ENCODE measurements around the gene AP1B1.
A peak's percentile ranks its signal among the peaks of the same experiment; 100 is the strongest.

AP1B1 gene

DNA sequence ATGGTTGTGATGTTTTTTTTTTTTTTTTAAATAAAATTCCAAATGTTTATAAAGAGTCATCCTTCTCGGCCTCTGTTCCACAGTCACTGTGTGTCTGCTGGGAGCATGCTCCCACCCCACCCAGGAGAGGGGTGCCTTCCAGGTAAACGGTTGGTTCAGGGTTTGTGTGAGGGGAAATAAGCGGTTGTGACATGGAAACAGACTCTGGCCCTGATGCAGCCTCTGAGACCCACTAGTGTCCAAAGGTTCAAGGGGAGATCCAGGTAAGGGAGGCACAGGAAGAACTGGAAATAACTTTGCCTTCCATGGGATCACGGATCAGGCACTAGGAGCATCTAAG lies 87.9 kb downstream of the AP1B1 start:
- ATAC-seq (replicated peaks) (no peak), DNase-seq (no peak)
- Mint-ChIP-seq H3K4me3 (no peak overlapping the region), H3K36me3 (ENCODE audit: insufficient read depth) (peaks cover 74% of the 10 kb centered on the region), H3K27ac (peak overlapping the region; percentile 21 to 80), H3K4me1 (ENCODE audit: low read depth in 2 of 2) (peaks cover 6 to 13% of the 10 kb centered on the region in 2 donors), H3K27me3 (peaks cover 10 to 11% of the 10 kb centered on the region in 2 donors), H3K9me3 (no peaks in the 10 kb centered on the region)

DNA sequence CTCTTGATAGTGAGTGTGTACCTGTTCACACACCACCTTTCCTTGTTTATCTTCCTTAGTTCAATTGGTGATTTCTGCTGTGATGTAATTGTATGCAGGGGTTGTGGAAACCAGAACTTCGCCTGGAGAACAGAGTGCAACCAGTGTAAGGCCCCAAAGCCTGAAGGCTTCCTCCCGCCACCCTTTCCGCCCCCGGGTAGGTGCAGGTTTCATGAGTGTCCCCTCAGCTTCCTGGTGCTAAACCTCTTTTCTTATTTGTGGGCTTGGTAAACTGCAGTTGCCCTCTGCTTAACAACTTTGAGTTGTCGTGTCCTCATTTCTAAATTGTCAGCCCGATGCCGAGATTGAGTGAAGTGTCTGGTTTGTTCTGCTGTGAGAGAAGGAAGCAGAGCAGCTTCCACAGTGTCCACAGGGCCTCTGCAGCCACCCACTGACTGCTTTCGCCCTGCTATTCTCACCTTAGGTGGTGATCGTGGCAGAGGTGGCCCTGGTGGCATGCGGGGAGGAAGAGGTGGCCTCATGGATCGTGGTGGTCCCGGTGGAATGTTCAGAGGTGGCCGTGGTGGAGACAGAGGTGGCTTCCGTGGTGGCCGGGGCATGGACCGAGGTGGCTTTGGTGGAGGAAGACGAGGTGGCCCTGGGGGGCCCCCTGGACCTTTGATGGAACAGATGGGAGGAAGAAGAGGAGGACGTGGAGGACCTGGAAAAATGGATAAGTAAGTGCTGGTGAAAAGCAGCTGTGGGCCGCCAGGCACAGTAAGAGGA lies 89.1 kb downstream of the AP1B1 start:
- Mint-ChIP-seq H3K36me3 (ENCODE audit: insufficient read depth) (peaks cover 81% of the 10 kb centered on the region), H3K27ac (peak overlapping the region; percentile 52 to 85), H3K9me3 (no peaks in the 10 kb centered on the region)

DNA sequence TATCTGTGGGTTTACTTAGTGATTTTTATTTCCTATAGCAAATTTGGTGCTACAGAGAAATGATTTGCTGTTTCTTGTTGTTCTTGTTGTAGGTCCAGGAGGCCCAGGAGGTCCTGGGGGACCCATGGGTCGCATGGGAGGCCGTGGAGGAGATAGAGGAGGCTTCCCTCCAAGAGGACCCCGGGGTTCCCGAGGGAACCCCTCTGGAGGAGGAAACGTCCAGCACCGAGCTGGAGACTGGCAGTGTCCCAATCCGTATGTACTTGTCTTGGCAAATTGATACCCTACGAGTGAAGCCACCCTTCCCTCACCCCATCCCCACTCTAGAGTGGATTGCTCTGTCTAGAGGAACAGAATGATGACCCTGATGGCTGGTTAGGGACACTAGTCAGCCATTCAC lies 89.7 kb downstream of the AP1B1 start:
- Mint-ChIP-seq H3K4me3 (no peak overlapping the region), H3K27ac (peak overlapping the region; percentile 49 to 85), H3K36me3 (ENCODE audit: insufficient read depth) (peaks cover 87% of the 10 kb centered on the region), H3K4me1 (ENCODE audit: low read depth in 2 of 2) (peaks cover 6 to 13% of the 10 kb centered on the region in 2 donors), H3K27me3 (no peaks in the 10 kb centered on the region), H3K9me3 (no peaks in the 10 kb centered on the region)
- no peak for DNase-seq
- ATAC-seq (replicated peaks) = no peak

More for the DNA sequence above, 89.1 kb downstream of the AP1B1 start:
- Mint-ChIP-seq H3K27me3 (no peaks in the 10 kb centered on the region), H3K4me1 (ENCODE audit: low read depth in 2 of 2) (peaks cover 6 to 13% of the 10 kb centered on the region in 2 donors), H3K4me3 (no peak overlapping the region)
- DNase-seq (no peak), ATAC-seq (replicated peaks) (no peak)

DNA sequence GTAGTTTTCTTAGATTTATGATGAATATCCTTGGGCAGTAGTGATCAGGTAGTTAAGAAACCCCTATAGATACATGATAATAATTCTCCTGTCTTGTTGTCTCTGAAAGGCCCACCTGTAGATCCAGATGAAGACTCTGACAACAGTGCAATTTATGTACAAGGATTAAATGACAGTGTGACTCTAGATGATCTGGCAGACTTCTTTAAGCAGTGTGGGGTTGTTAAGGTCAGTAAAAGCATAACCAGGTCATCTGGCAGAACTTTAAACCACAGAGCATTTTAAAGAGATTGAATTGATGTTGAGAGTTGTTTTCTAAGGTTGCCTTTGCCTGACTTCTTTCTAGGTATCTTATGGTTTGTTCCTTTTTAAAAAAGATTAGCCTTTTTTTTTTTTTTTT lies 96.0 kb downstream of the AP1B1 start:
- H3K4me3 Mint-ChIP-seq = no peak overlapping the region
- H3K9me3 Mint-ChIP-seq = no peaks in the 10 kb centered on the region
- no peaks in the 10 kb centered on the region for H3K27me3 Mint-ChIP-seq
- H3K27ac Mint-ChIP-seq = no peak overlapping the region
- H3K36me3 Mint-ChIP-seq (ENCODE audit: insufficient read depth) = peaks cover 95% of the 10 kb centered on the region
- ATAC-seq (replicated peaks) = no peak
- no peak for DNase-seq
- peaks cover 8 to 22% of the 10 kb centered on the region in 2 donors for H3K4me1 Mint-ChIP-seq (ENCODE audit: low read depth in 2 of 2)

DNA sequence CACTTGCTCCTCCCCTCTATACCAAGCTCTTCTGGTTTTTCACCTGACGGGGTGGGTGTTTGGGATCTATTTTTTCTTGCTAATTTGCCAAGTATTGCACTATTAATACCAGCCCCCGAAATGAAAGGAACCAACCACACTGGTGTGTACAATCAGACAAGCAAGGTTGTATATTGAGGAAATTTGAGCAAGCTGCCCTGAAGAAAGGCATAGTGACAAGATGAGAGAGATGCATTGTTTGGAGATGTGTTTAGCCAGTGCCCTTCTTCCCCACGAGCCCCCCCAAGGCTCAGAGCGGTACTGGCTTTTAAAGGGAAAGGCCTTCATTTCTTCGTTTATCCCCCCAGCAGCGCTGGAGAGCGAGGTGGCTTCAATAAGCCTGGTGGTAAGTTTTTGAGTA lies 97.2 kb downstream of the AP1B1 start:
- no peaks in the 10 kb centered on the region for H3K9me3 Mint-ChIP-seq
- H3K27ac Mint-ChIP-seq = no peak overlapping the region
- peaks cover 95% of the 10 kb centered on the region for H3K36me3 Mint-ChIP-seq (ENCODE audit: insufficient read depth)
- H3K27me3 Mint-ChIP-seq = no peaks in the 10 kb centered on the region
- no peak for ATAC-seq (replicated peaks)
- H3K4me3 Mint-ChIP-seq = no peak overlapping the region
- H3K4me1 Mint-ChIP-seq (ENCODE audit: low read depth in 2 of 2) = peaks cover 12 to 30% of the 10 kb centered on the region in 2 donors
- no peak for DNase-seq

DNA sequence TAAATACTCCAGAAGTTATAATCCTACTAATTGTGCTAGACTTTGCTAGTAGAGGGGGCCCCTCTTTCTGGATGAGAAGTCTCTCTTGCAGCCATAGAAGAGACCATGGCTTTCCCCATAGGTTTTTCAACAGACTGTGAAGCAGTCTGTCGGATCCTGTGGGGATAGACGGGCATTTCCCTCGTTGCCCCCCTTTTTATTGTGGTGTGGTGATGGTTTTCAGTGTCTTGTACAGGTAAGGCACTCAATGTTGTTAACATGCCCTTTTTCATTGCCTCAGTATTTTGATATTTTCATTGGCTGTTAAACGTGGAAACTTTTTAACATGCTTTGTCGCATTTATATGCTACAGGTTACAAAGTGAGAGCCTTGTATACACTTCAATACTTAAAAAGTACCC lies 98.3 kb downstream of the AP1B1 start:
- no peak for ATAC-seq (replicated peaks)
- DNase-seq = no peak
- Mint-ChIP-seq H3K4me1 (ENCODE audit: low read depth in 2 of 2) (peaks cover 12 to 30% of the 10 kb centered on the region in 2 donors), H3K4me3 (no peak overlapping the region), H3K36me3 (ENCODE audit: insufficient read depth) (peaks cover 95% of the 10 kb centered on the region), H3K27me3 (no peaks in the 10 kb centered on the region), H3K9me3 (no peaks in the 10 kb centered on the region), H3K27ac (no peak overlapping the region)

DNA sequence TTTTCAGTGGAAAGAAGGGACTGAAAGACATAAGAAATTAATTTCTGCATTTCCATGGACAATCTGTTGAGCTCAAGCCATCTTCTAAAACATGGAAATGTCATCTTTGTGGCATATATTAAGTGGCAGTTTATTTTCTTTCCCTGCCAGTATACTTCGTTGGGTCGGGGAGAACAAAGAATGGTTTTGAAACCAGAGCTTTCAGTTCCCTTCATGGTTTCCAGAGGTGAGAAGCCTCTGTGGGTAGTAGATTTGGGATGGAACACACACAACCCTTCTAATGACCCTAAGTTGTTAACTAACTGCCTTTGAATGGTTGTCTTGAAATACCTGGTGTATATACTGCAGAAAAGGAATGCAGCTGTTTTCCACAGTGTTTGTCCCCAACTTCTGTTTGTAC lies 99.5 kb downstream of the AP1B1 start:
- H3K4me3 Mint-ChIP-seq = no peak overlapping the region
- DNase-seq = no peak
- peaks cover 12 to 30% of the 10 kb centered on the region in 2 donors for H3K4me1 Mint-ChIP-seq (ENCODE audit: low read depth in 2 of 2)
- H3K9me3 Mint-ChIP-seq = no peaks in the 10 kb centered on the region
- H3K36me3 Mint-ChIP-seq (ENCODE audit: insufficient read depth) = peaks cover 95% of the 10 kb centered on the region
- peak overlapping the region; percentile 11 to 34 for H3K27ac Mint-ChIP-seq
- H3K27me3 Mint-ChIP-seq = no peaks in the 10 kb centered on the region
- no peak for ATAC-seq (replicated peaks)

DNA sequence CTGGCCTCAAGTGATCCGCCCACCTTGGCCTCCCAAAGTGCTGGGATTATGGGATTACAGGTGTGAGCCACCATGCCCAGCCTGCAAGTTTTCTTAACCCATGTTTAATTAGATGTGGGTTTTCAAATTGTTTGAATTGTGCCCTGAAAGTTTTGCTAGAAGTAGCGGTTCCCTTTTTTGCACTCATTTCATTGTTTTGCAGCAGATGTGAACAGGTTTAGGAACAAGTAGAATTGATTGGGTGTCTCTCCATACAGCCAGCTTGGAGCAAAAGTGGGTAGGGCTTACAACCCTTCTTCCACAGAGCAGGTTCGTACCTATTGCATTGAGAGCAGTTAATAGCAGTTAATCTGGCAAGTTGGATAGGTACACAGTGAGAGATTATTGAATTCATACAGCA lies 104.2 kb downstream of the AP1B1 start:
- peaks cover 8 to 28% of the 10 kb centered on the region in 2 donors for H3K4me1 Mint-ChIP-seq (ENCODE audit: low read depth in 2 of 2)
- no peak for DNase-seq
- ATAC-seq (replicated peaks) = no peak
- no peaks in the 10 kb centered on the region for H3K9me3 Mint-ChIP-seq
- peaks cover 100% of the 10 kb centered on the region for H3K36me3 Mint-ChIP-seq (ENCODE audit: insufficient read depth)
- no peak overlapping the region for H3K27ac Mint-ChIP-seq
- H3K27me3 Mint-ChIP-seq = no peaks in the 10 kb centered on the region
- H3K4me3 Mint-ChIP-seq = no peak overlapping the region

DNA sequence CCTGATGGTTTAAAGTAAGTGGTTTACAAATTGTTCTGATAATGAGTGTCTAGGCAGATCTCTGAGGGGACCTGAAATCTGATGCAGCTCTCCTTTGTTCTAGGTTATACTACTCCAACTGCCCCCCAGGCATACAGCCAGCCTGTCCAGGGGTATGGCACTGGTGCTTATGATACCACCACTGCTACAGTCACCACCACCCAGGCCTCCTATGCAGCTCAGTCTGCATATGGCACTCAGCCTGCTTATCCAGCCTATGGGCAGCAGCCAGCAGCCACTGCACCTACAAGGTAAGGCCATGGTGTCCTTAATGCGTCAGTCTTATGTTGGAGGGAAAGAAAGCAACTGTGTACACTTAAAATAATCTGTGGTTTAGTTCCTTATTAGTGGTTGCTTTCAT lies 110.4 kb downstream of the AP1B1 start:
- H3K36me3 Mint-ChIP-seq (ENCODE audit: insufficient read depth) = peaks cover 100% of the 10 kb centered on the region
- ATAC-seq (replicated peaks) (no peak), DNase-seq (no peak)
- no peak overlapping the region for H3K4me3 Mint-ChIP-seq
- H3K27ac Mint-ChIP-seq = peak overlapping the region in 1 of 2 donors; percentile 38
- peaks cover 35 to 69% of the 10 kb centered on the region in 2 donors for H3K4me1 Mint-ChIP-seq (ENCODE audit: low read depth in 2 of 2)
- H3K27me3 Mint-ChIP-seq = no peaks in the 10 kb centered on the region
- no peaks in the 10 kb centered on the region for H3K9me3 Mint-ChIP-seq
